Mononuclear cell (primary cell): Measurements from ENCODE around the gene RAB23. TPM values are rescaled to one million over a fixed set of nuclear protein-coding genes. Genes with fewer than 3 reads are reported as not detected.

Experiments used
- H3K27me3 ChIP-seq: 2 replicates; pipeline ENCODE4 v1.6.0; 2011; ENCODE audit warnings: low read length, control low read depth; ENCODE audit not compliant: insufficient read depth
- H3K4me1 ChIP-seq: 2 replicates; pipeline ENCODE4 v1.5.1; 2011; ENCODE audit warnings: mild to moderate bottlenecking, low read length, control low read depth; ENCODE audit not compliant: insufficient read depth
- H3K4me3 ChIP-seq: 2 replicates; pipeline ENCODE4 v1.5.1; 2011; ENCODE audit warnings: mild to moderate bottlenecking, low read length, moderate library complexity
- H3K9me3 ChIP-seq: 2 replicates; pipeline ENCODE4 v1.5.1; 2011; ENCODE audit warnings: low read depth, mild to moderate bottlenecking, control low read depth, low read length
- total RNA-seq: library from RNA; depleted of rRNA; stranded (reverse); fragments of >200 nt; gene quantifications from one replicate; pipeline ENCODE4 v1.2.3, GENCODE V29; 2012

RAB23 gene
- total RNA-seq, 1 donor: 1.0 TPM

- Histone ChIP-seq H3K4me3 (no peak overlapping the region), H3K9me3 (no peaks in the 10 kb centered on the region), H3K27me3 (no peaks in the 10 kb centered on the region), H3K4me1 (no peaks in the 10 kb centered on the region)
These were observed 80.0 kb downstream of the RAB23 start for GRCh38 chr6:57142178-57142525.

GRCh38 chr6:57141451-57142177 lies 80.5 kb downstream of the RAB23 start:
- Histone ChIP-seq H3K27me3 (no peaks in the 10 kb centered on the region), H3K4me1 (no peaks in the 10 kb centered on the region), H3K9me3 (no peaks in the 10 kb centered on the region), H3K4me3 (no peak overlapping the region)

GRCh38 chr6:57138026-57138425 lies 84.1 kb downstream of the RAB23 start:
- no peaks in the 10 kb centered on the region for H3K4me1 ChIP-seq
- no peaks in the 10 kb centered on the region for H3K9me3 ChIP-seq
- H3K27me3 ChIP-seq: no peaks in the 10 kb centered on the region
- no peak overlapping the region for H3K4me3 ChIP-seq

- no peaks in the 10 kb centered on the region for H3K4me1 ChIP-seq
- H3K27me3 ChIP-seq: no peaks in the 10 kb centered on the region
- H3K4me3 ChIP-seq: no peak overlapping the region
- H3K9me3 ChIP-seq: no peaks in the 10 kb centered on the region
These were observed 84.8 kb downstream of the RAB23 start for GRCh38 chr6:57137350-57137749.

Other genes with a start within 250 kb of the RAB23 start
- gene KIAA1586, start 175.6 kb downstream of the RAB23 start, total RNA-seq: 15.0 TPM
- 240 TPM for gene ZNF451, start 132.1 kb downstream of the RAB23 start, total RNA-seq
- gene BAG2, start 50.0 kb downstream of the RAB23 start, total RNA-seq: 4.6 TPM
- 11.3 TPM for gene PRIM2, start 95.3 kb upstream of the RAB23 start, total RNA-seq